ENCODE results near the gene TCOF1.

The TCOF1 gene

GRCh38 chr5:150397782-150398721, 40.6 kb downstream of the TCOF1 start:
- no peak for DNase-seq
- in situ Hi-C loops (cut with HindIII; ENCODE audit: low pct_ligation_motif_present, low pct_unique_long_range_greater_than_20kb, low sequenced_read_pairs): no loop called here

GRCh38 chr5:150398722-150399523, 41.4 kb downstream of the TCOF1 start:
- no peak for DNase-seq
- in situ Hi-C loops (cut with HindIII; ENCODE audit: low pct_ligation_motif_present, low pct_unique_long_range_greater_than_20kb, low sequenced_read_pairs): no loop called here

GRCh38 chr5:150399524-150400211, 42.2 kb downstream of the TCOF1 start:
- no peak for DNase-seq
- in situ Hi-C loops (cut with HindIII; ENCODE audit: low pct_ligation_motif_present, low pct_unique_long_range_greater_than_20kb, low sequenced_read_pairs): no loop called here

GRCh38 chr5:150400316-150401075, 43.0 kb downstream of the TCOF1 start:
- no peak for DNase-seq
- in situ Hi-C loops (cut with HindIII; ENCODE audit: low pct_ligation_motif_present, low pct_unique_long_range_greater_than_20kb, low sequenced_read_pairs): no loop called here

GRCh38 chr5:150401076-150401375, 43.5 kb downstream of the TCOF1 start:
- in situ Hi-C loops (cut with HindIII; ENCODE audit: low pct_ligation_motif_present, low pct_unique_long_range_greater_than_20kb, low sequenced_read_pairs): no loop called here
- DNase-seq: no peak

- in situ Hi-C loops (cut with HindIII; ENCODE audit: low pct_ligation_motif_present, low pct_unique_long_range_greater_than_20kb, low sequenced_read_pairs): no loop called here
Observed at GRCh38 chr5:150401376-150402228, 44.1 kb downstream of the TCOF1 start.

GRCh38 chr5:150402229-150402773, 44.8 kb downstream of the TCOF1 start:
- in situ Hi-C loops (cut with HindIII; ENCODE audit: low pct_ligation_motif_present, low pct_unique_long_range_greater_than_20kb, low sequenced_read_pairs): no loop called here

More at GRCh38 chr5:150401376-150402228, 44.1 kb downstream of the TCOF1 start:
- no peak for DNase-seq

GRCh38 chr5:150402901-150403342, 45.4 kb downstream of the TCOF1 start:
- in situ Hi-C loops (cut with HindIII; ENCODE audit: low pct_ligation_motif_present, low pct_unique_long_range_greater_than_20kb, low sequenced_read_pairs): no loop called here
- DNase-seq: no peak

More at GRCh38 chr5:150402229-150402773, 44.8 kb downstream of the TCOF1 start:
- DNase-seq: no peak

GRCh38 chr5:150404121-150404520, 46.6 kb downstream of the TCOF1 start:
- in situ Hi-C loops (cut with HindIII; ENCODE audit: low pct_ligation_motif_present, low pct_unique_long_range_greater_than_20kb, low sequenced_read_pairs): no loop called here
- no peak for DNase-seq

- in situ Hi-C loops (cut with HindIII; ENCODE audit: low pct_ligation_motif_present, low pct_unique_long_range_greater_than_20kb, low sequenced_read_pairs): no loop called here
- no peak for DNase-seq
Observed at GRCh38 chr5:150404535-150404934, 47.0 kb downstream of the TCOF1 start.

- in situ Hi-C loops (cut with HindIII; ENCODE audit: low pct_ligation_motif_present, low pct_unique_long_range_greater_than_20kb, low sequenced_read_pairs): no loop called here
- DNase-seq: no peak
Observed at GRCh38 chr5:150404941-150405816, 47.7 kb downstream of the TCOF1 start.

GRCh38 chr5:150406103-150406722, 48.7 kb downstream of the TCOF1 start:
- in situ Hi-C loops (cut with HindIII; ENCODE audit: low pct_ligation_motif_present, low pct_unique_long_range_greater_than_20kb, low sequenced_read_pairs): no loop called here
- no peak for DNase-seq

GRCh38 chr5:150406723-150407095, 49.2 kb downstream of the TCOF1 start:
- in situ Hi-C loops (cut with HindIII; ENCODE audit: low pct_ligation_motif_present, low pct_unique_long_range_greater_than_20kb, low sequenced_read_pairs): no loop called here
- no peak for DNase-seq

GRCh38 chr5:150407096-150407720, 49.7 kb downstream of the TCOF1 start:
- DNase-seq: no peak
- in situ Hi-C loops (cut with HindIII; ENCODE audit: low pct_ligation_motif_present, low pct_unique_long_range_greater_than_20kb, low sequenced_read_pairs): no loop called here

- in situ Hi-C loops (cut with HindIII; ENCODE audit: low pct_ligation_motif_present, low pct_unique_long_range_greater_than_20kb, low sequenced_read_pairs): no loop called here
- DNase-seq: no peak
Observed at GRCh38 chr5:150408231-150408943, 50.9 kb downstream of the TCOF1 start.
